IPS-18a (cell line): Measurements from ENCODE around the gene EZR.

Experiments
- H3K27ac ChIP-seq: one replicate; pipeline ENCODE4 v1.5.1; 2013; ENCODE audit warnings: low read length
- H3K27me3 ChIP-seq: one replicate; pipeline ENCODE4 v1.6.1; 2013; ENCODE audit warnings: mild to moderate bottlenecking, low read length; ENCODE audit not compliant: control insufficient read depth, insufficient read depth
- H3K36me3 ChIP-seq: one replicate; pipeline ENCODE4 v1.6.1; 2013; ENCODE audit warnings: low read depth, low read length; ENCODE audit not compliant: control insufficient read depth
- H3K4me1 ChIP-seq: one replicate; pipeline ENCODE4 v1.6.1; 2013; ENCODE audit warnings: low read depth, low read length; ENCODE audit not compliant: control insufficient read depth
- H3K4me3 ChIP-seq: one replicate; pipeline ENCODE4 v1.5.1; 2013; ENCODE audit warnings: low read length
- H3K9ac ChIP-seq: one replicate; pipeline ENCODE4 v1.6.1; 2013; ENCODE audit warnings: mild to moderate bottlenecking, low read length, moderate library complexity
- H3K9me3 ChIP-seq: one replicate; pipeline ENCODE4 v1.6.1; 2013; ENCODE audit warnings: low read depth, low read length; ENCODE audit not compliant: control insufficient read depth

EZR gene

GRCh38 chr6:158787395-158787794, 31.8 kb downstream of the EZR start:
- H3K9me3 ChIP-seq: no peaks in the 10 kb centered on the region
- no peaks in the 10 kb centered on the region for H3K27me3 ChIP-seq
- no peak overlapping the region for H3K9ac ChIP-seq
- H3K36me3 ChIP-seq: peaks cover 76% of the 10 kb centered on the region
- no peak overlapping the region for H3K4me3 ChIP-seq
- no peaks in the 10 kb centered on the region for H3K4me1 ChIP-seq
- H3K27ac ChIP-seq: no peak overlapping the region

GRCh38 chr6:158786645-158787304, 32.4 kb downstream of the EZR start:
- Histone ChIP-seq H3K9ac (no peak overlapping the region), H3K27me3 (no peaks in the 10 kb centered on the region), H3K4me1 (no peaks in the 10 kb centered on the region), H3K36me3 (peaks cover 82% of the 10 kb centered on the region), H3K4me3 (no peak overlapping the region), H3K27ac (no peak overlapping the region), H3K9me3 (no peaks in the 10 kb centered on the region)

GRCh38 chr6:158785036-158785435, 34.1 kb downstream of the EZR start:
- H3K9me3 ChIP-seq: no peaks in the 10 kb centered on the region
- H3K9ac ChIP-seq: no peak overlapping the region
- peaks cover 95% of the 10 kb centered on the region for H3K36me3 ChIP-seq
- H3K4me3 ChIP-seq: no peak overlapping the region
- no peak overlapping the region for H3K27ac ChIP-seq
- no peaks in the 10 kb centered on the region for H3K27me3 ChIP-seq
- no peaks in the 10 kb centered on the region for H3K4me1 ChIP-seq

- Histone ChIP-seq H3K4me3 (no peak overlapping the region), H3K27me3 (no peaks in the 10 kb centered on the region), H3K9ac (no peak overlapping the region), H3K9me3 (no peaks in the 10 kb centered on the region), H3K36me3 (peaks cover 94% of the 10 kb centered on the region), H3K4me1 (no peaks in the 10 kb centered on the region), H3K27ac (no peak overlapping the region)
Measured at GRCh38 chr6:158784505-158784904, 34.7 kb downstream of the EZR start.

- no peak overlapping the region for H3K27ac ChIP-seq
- H3K27me3 ChIP-seq: no peaks in the 10 kb centered on the region
- H3K4me3 ChIP-seq: no peak overlapping the region
- no peaks in the 10 kb centered on the region for H3K9me3 ChIP-seq
- H3K36me3 ChIP-seq: peaks cover 92% of the 10 kb centered on the region
- H3K9ac ChIP-seq: no peak overlapping the region
- no peaks in the 10 kb centered on the region for H3K4me1 ChIP-seq
Measured at GRCh38 chr6:158783851-158784250, 35.3 kb downstream of the EZR start.

DNA sequence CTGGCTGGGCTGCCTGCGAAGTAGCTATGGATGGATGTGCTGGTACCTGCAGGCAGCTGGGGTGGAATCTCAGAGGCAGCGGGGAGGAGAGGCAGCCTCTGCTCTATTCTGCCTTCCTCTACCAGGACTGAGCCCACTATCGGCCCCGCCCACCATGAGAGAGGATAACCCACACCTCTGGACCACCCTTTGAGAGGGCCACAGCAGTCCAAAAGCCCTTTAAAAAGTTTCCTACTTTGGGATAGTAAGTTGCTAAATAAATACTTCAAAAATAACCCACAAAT, 36.1 kb downstream of the EZR start:
- Histone ChIP-seq H3K36me3 (peaks cover 93% of the 10 kb centered on the region), H3K9ac (no peak overlapping the region), H3K27ac (no peak overlapping the region), H3K27me3 (no peaks in the 10 kb centered on the region), H3K9me3 (no peaks in the 10 kb centered on the region), H3K4me1 (no peaks in the 10 kb centered on the region), H3K4me3 (no peak overlapping the region)

GRCh38 chr6:158782432-158783166, 36.6 kb downstream of the EZR start:
- no peaks in the 10 kb centered on the region for H3K9me3 ChIP-seq
- H3K9ac ChIP-seq: no peak overlapping the region
- H3K4me1 ChIP-seq: no peaks in the 10 kb centered on the region
- no peak overlapping the region for H3K27ac ChIP-seq
- no peaks in the 10 kb centered on the region for H3K27me3 ChIP-seq
- no peak overlapping the region for H3K4me3 ChIP-seq
- peaks cover 93% of the 10 kb centered on the region for H3K36me3 ChIP-seq

DNA sequence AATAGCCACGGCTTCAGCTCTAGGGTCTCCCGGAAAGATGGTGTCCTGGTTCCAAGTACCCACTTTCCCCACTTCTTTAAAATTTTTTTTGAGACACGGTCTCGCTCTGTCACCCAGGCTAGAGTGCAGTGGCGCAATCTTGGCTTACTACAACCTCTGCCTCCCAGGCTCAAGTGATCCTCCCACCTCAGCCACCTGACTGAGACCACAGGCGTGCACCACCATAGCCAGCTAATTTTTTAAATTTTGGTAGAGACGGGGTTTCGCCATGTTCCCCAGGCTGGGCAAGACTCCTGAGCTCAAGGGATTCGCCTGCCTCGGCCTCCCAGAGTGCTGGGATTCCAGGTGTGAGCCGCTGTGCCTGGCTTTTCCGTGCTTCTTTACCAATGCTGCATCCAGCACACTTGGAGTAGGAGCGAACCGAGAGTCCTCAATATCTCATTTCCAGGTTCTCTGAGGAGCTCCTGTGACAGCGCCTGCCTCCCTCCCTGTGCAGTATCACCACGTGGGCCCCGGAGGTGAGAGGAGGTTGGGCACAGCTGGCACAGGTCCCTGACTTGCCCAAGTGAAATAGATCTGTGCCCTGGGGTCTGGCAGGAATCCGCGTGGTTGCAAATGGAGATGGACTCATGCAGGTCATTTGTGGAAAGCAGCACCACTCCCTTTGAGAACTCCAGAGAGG, 37.3 kb downstream of the EZR start:
- H3K36me3 ChIP-seq: peaks cover 93% of the 10 kb centered on the region
- H3K4me3 ChIP-seq: no peak overlapping the region
- no peak overlapping the region for H3K27ac ChIP-seq
- H3K9me3 ChIP-seq: no peaks in the 10 kb centered on the region
- H3K9ac ChIP-seq: no peak overlapping the region
- no peaks in the 10 kb centered on the region for H3K27me3 ChIP-seq
- H3K4me1 ChIP-seq: no peaks in the 10 kb centered on the region

DNA sequence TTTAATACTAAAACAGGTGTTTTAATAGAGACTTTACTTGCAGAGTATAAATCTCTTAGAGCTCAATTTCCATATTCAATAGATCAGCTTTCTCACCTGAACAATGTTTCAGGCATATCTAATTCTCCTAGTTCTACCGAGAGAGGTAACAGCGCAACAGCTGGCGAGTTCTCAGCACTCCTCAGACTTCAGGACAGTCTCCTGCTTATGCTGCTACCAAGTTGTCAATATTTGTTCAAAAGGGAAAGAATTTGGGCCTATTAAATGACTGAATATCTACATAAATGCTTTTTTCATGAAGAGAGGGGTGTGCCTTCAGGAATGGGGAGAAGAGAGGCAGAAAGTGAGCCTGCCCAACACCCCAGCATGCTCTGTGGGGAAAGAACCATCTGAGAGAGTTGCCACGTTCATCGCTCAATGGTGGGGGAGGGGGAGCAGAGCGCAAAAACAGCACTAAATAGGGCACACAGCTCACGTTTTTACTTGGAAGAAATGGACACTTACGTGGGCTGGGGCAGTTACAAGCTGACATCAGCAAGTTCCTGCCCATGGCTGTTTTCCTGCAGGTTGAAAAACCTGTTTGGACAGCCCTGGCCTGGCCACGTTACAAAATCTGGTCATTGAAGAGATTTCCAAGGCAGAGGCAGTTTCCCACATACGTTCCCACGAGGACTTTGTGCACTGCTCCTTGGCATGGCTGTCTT, 38.0 kb downstream of the EZR start:
- no peak overlapping the region for H3K27ac ChIP-seq
- H3K9ac ChIP-seq: no peak overlapping the region
- H3K4me1 ChIP-seq: no peaks in the 10 kb centered on the region
- H3K27me3 ChIP-seq: no peaks in the 10 kb centered on the region
- H3K9me3 ChIP-seq: no peaks in the 10 kb centered on the region
- peaks cover 93% of the 10 kb centered on the region for H3K36me3 ChIP-seq
- no peak overlapping the region for H3K4me3 ChIP-seq

- Histone ChIP-seq H3K9me3 (no peaks in the 10 kb centered on the region), H3K36me3 (peaks cover 93% of the 10 kb centered on the region), H3K4me3 (no peak overlapping the region), H3K9ac (no peak overlapping the region), H3K27me3 (no peaks in the 10 kb centered on the region), H3K4me1 (no peaks in the 10 kb centered on the region), H3K27ac (no peak overlapping the region)
Measured at GRCh38 chr6:158780246-158780884, 38.8 kb downstream of the EZR start.

GRCh38 chr6:158778005-158778527, 41.1 kb downstream of the EZR start:
- no peak overlapping the region for H3K4me3 ChIP-seq
- H3K36me3 ChIP-seq: peaks cover 92% of the 10 kb centered on the region
- peaks cover 6% of the 10 kb centered on the region for H3K4me1 ChIP-seq
- H3K27me3 ChIP-seq: no peaks in the 10 kb centered on the region
- H3K27ac ChIP-seq: no peak overlapping the region
- H3K9ac ChIP-seq: no peak overlapping the region
- H3K9me3 ChIP-seq: no peaks in the 10 kb centered on the region
